A549 (cell line): ENCODE measurements around the gene CDC16. TPM values are rescaled to one million over a fixed set of nuclear protein-coding genes. Genes with fewer than 3 reads are reported as not detected.

Experiments
- ATAC-seq, 2 experiments: fragments of 200-7000 bp in 1 of 2; fragments of >200 bp in 1 of 2; cut with Nextera tagmentation in 1 of 2; cut with Tn5 transposase in 1 of 2; 3 replicates each; pipeline versions ENCODE4 v1.8.0 to v1.9.1; 2018 to 2020; ENCODE audit warnings: mild to moderate bottlenecking in 1 of 2, moderate library complexity in 1 of 2
- CTCF ChIA-PET: fragments of 300-600 bp; sonication (Branson Sonifier 250); formaldehyde crosslinking; extraction: SDS; loops from one replicate; lab custom pipeline; 2021; ENCODE audit warnings: antibody characterized with exemption, inconsistent platforms; lab: Yijun Ruan, JAX
- POLR2A ChIA-PET: fragments of 350-600 bp; formaldehyde crosslinking; extraction: SDS; loops from one replicate; lab custom pipeline; 2021; ENCODE audit warnings: antibody characterized with exemption, inconsistent platforms; lab: Yijun Ruan, JAX
- DNase-seq, 2 experiments: peaks; one replicate each; pipeline versions ENCODE4 v3.0.0 to v3.0.0-alpha.2; 2011 to 2016; ENCODE audit warnings: low read depth in 1 of 2, low spot score in 1 of 2
- FAIRE-seq: peaks from 2 replicates; lab custom pipeline; 2011; peaks lifted over from hg19 to GRCh38; lab: Jason Lieb, UNC
- H3K27ac ChIP-seq, 2 experiments: fragments of >200 bp; sonication (Bioruptor Twin); formaldehyde crosslinking; 3 replicates each; pipeline ENCODE4 v1.5.1; 2016 to 2017
- H3K4me1 ChIP-seq: fragments of >200 bp; sonication (Bioruptor Twin); formaldehyde crosslinking; 3 replicates; pipeline ENCODE4 v1.6.1; 2016
- H3K4me2 ChIP-seq: fragments of >200 bp; sonication (Bioruptor Twin); formaldehyde crosslinking; 3 replicates; pipeline ENCODE4 v1.6.1; 2016
- H3K4me3 ChIP-seq: fragments of >200 bp; sonication (Bioruptor Twin); formaldehyde crosslinking; 3 replicates; pipeline ENCODE4 v1.5.1; 2016
- H3K9me3 ChIP-seq: fragments of >200 bp; sonication (Bioruptor Twin); formaldehyde crosslinking; 3 replicates; pipeline ENCODE4 v1.6.1; 2016
- CBX8 ChIP-seq: fragments of 200-600 bp; sonication (generic); IDR thresholded peaks from 2 replicates; pipeline ENCODE4 v1.6.1; 2016
- CHD2 ChIP-seq: fragments of 150-350 bp; IDR thresholded peaks from 2 replicates; pipeline ENCODE4 v1.6.1; 2014; ENCODE audit warnings: low read length; ENCODE audit not compliant: partially characterized antibody
- EHMT2 ChIP-seq: fragments of 200-600 bp; sonication (generic); IDR thresholded peaks from 2 replicates; pipeline ENCODE4 v1.6.1; 2016; ENCODE audit warnings: antibody characterized with exemption, low read depth, mild to moderate bottlenecking, moderate library complexity
- ESRRA ChIP-seq: fragments of 150-350 bp; IDR thresholded peaks from 2 replicates; pipeline ENCODE4 v1.6.1; 2014; ENCODE audit warnings: mild to moderate bottlenecking, low read length, borderline replicate concordance
- HEYL ChIP-seq: fragments of 250-450 bp; sonication (Bioruptor Pico); IDR thresholded peaks from 2 replicates; pipeline ENCODE4 v1.8.0; 2021; ENCODE audit warnings: mild to moderate bottlenecking, moderate library complexity
- HOXA7 ChIP-seq: fragments of 250-450 bp; sonication (Bioruptor Pico); IDR thresholded peaks from 2 replicates; pipeline ENCODE4 v1.5.0; 2020; ENCODE audit warnings: mild to moderate bottlenecking, moderate library complexity
- HOXB13 ChIP-seq: fragments of 250-450 bp; sonication (Bioruptor Pico); IDR thresholded peaks from 2 replicates; pipeline ENCODE4 v1.5.0; 2020; ENCODE audit warnings: low read depth, mild to moderate bottlenecking, moderate library complexity
- JUNB ChIP-seq: fragments of >200 bp; sonication (Bioruptor Twin); formaldehyde crosslinking; IDR thresholded peaks from 2 replicates; pipeline ENCODE4 v1.6.1; 2016
- NFE2L2 ChIP-seq: fragments of 150-350 bp; conservative IDR thresholded peaks from 2 replicates; pipeline ENCODE4 v1.6.1; 2014; ENCODE audit warnings: low read length
- NPAS2 ChIP-seq: fragments of 250-450 bp; sonication (Bioruptor Pico); IDR thresholded peaks from 2 replicates; pipeline ENCODE4 v1.8.0; 2022; ENCODE audit warnings: mild to moderate bottlenecking, moderate library complexity, borderline replicate concordance
- NR3C1 ChIP-seq: fragments of >200 bp; sonication (Bioruptor Twin); formaldehyde crosslinking; IDR thresholded peaks from 3 replicates; pipeline ENCODE4 v1.6.1; 2017
- PHF8 ChIP-seq: fragments of 200-600 bp; sonication (generic); IDR thresholded peaks from 2 replicates; pipeline ENCODE4 v1.6.1; 2016; ENCODE audit warnings: low read depth, mild to moderate bottlenecking, antibody characterized with exemption, moderate library complexity, borderline replicate concordance
- POLR2AphosphoS2 ChIP-seq: conservative IDR thresholded peaks from 2 replicates; pipeline ENCODE4 v1.6.1; 2012; ENCODE audit warnings: low read length, improper control_type of control experiment, inconsistent platforms
- RAD21 ChIP-seq, 2 experiments: fragments of >200 bp in 1 of 2; sonication (Bioruptor Twin) in 1 of 2; formaldehyde crosslinking in 1 of 2; IDR thresholded peaks in 1 of 2; conservative IDR thresholded peaks in 1 of 2; 2 replicates in 1 of 2; 3 replicates in 1 of 2; pipeline ENCODE4 v1.6.1; 2012 to 2018; ENCODE audit warnings: inconsistent platforms in 1 of 2
- TFCP2L1 ChIP-seq: fragments of 250-450 bp; sonication (Bioruptor Pico); IDR thresholded peaks from 2 replicates; pipeline ENCODE4 v1.5.0; 2021; ENCODE audit warnings: mild to moderate bottlenecking
- ZNF302 ChIP-seq: fragments of 250-450 bp; sonication (Bioruptor Pico); IDR thresholded peaks from 2 replicates; pipeline ENCODE4 v1.9.0; 2021; ENCODE audit warnings: inconsistent platforms, mild to moderate bottlenecking, moderate library complexity
- WGBS: methylation state at CpG from one replicate; pipeline ENCODE4 v1.1.6; 2017; ENCODE audit errors: missing lambda C conversion rate; 5-methylcytosine and 5-hydroxymethylcytosine counted together
- polyA plus RNA-seq, 4 experiments: library from polyadenylated mRNA; depleted of rRNA in 3 of 4; stranded (reverse); fragments of >200 nt; fragmentation: RNase III in 1 of 4; extraction: RNeasy Plus Mini Kit Qiagen cat#74134 plus additional on column Dnase treatment in 1 of 4; gene quantifications; 2 replicates in 3 of 4; 3 replicates in 1 of 4; pipeline ENCODE4 v1.2.3, GENCODE V29; 2011 to 2017
- TF ChIP-seq, protein P1 (sequence below): fragments of >200 bp; sonication (Bioruptor Twin); formaldehyde crosslinking; IDR thresholded peaks from 3 replicates; pipeline ENCODE4 v1.6.1; 2016
- TF ChIP-seq, protein P2 (sequence below): fragments of 150-350 bp; IDR thresholded peaks from 2 replicates; pipeline ENCODE4 v1.6.1; 2014; ENCODE audit warnings: low read depth, mild to moderate bottlenecking, low read length

The CDC16 gene
- polyA plus RNA-seq, 2 of the 4 experiments (the other 2 are of a cell fraction), result 42.4 to 85.0 TPM

DNA sequence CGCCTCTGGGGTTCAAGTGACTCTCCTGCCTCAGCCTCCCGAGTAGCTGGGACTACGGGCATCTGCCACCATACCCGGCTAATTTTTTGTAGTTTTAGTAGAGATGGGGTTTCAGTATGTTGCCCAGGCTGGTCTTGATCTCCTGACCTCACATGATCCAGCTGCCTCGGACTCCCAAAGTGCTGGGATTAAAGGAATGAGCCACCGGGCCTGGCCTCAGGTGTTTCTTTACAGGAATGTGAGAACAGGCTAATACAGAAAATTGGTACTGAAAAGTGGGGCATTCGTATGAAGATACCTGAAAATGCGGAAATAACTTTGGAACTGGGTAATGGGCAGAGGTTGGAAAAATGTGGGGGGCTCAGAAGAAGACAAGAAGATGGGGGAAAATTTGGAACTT, 2.8 kb upstream of the CDC16 start:
- no peak for ATAC-seq
- ChIA-PET CTCF (no interaction called here), POLR2A (no interaction called here)
- TF ChIP-seq TFCP2L1 (CRISPR knock-in tag) (no peak), ESRRA (no peak), NR3C1 (no peak), NFE2L2 (no peak)
- TF ChIP-seq, protein P1, sequence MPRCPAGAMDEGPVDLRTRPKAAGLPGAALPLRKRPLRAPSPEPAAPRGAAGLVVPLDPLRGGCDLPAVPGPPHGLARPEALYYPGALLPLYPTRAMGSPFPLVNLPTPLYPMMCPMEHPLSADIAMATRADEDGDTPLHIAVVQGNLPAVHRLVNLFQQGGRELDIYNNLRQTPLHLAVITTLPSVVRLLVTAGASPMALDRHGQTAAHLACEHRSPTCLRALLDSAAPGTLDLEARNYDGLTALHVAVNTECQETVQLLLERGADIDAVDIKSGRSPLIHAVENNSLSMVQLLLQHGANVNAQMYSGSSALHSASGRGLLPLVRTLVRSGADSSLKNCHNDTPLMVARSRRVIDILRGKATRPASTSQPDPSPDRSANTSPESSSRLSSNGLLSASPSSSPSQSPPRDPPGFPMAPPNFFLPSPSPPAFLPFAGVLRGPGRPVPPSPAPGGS, result no peak
- H3K27ac ChIP-seq, result no peak overlapping the region
- no peak overlapping the region for H3K4me2 ChIP-seq
- no peak for DNase-seq
- H3K4me3 ChIP-seq, result no peak overlapping the region
- no peaks in the 10 kb centered on the region for H3K9me3 ChIP-seq
- H3K4me1 ChIP-seq, result peaks cover 7% of the 10 kb centered on the region; the same call in 1 of the 3 replicates
- FAIRE-seq, result no peak
- WGBS, result 46% methylated on average over 8 of the region's 8 CpGs

DNA sequence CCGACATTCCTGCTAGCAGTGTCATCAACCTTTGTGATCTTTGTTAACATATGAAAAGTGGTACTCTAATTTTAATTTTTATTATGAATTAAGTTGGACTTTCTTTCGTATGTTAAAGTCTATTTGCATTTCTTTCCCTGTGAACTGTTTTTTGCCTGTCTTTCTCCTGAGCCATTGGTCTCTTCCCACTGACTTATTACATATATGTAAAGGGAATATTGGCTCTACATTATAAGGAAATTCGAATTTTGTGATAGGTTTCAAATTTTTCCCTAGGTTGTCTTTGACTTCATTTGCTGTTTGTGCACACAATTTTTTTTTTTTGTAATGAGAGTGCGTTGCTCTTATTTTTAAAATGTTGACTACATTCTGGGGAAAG, 442 bp upstream of the CDC16 start:
- 51% methylated on average over 4 of the region's 4 CpGs for WGBS
- TF ChIP-seq PHF8 (no peak), HOXB13 (CRISPR knock-in tag) (no peak), ZNF302 (CRISPR knock-in tag) (no peak), JUNB (no peak), POLR2AphosphoS2 (no peak), RAD21 (conservative IDR thresholded peaks at IDR 0.05 in 1 of 2, IDR thresholded peaks at IDR 0.05 in 1 of 2) (no peak), NPAS2 (no peak), HEYL (CRISPR knock-in tag) (no peak), HOXA7 (no peak), CBX8 (no peak), ESRRA (no peak)
- TF ChIP-seq, protein P1, result no peak
- TF ChIP-seq, protein P2, sequence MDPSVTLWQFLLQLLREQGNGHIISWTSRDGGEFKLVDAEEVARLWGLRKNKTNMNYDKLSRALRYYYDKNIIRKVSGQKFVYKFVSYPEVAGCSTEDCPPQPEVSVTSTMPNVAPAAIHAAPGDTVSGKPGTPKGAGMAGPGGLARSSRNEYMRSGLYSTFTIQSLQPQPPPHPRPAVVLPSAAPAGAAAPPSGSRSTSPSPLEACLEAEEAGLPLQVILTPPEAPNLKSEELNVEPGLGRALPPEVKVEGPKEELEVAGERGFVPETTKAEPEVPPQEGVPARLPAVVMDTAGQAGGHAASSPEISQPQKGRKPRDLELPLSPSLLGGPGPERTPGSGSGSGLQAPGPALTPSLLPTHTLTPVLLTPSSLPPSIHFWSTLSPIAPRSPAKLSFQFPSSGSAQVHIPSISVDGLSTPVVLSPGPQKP, result no peak
- POLR2A ChIA-PET, result no interaction called here

DNA sequence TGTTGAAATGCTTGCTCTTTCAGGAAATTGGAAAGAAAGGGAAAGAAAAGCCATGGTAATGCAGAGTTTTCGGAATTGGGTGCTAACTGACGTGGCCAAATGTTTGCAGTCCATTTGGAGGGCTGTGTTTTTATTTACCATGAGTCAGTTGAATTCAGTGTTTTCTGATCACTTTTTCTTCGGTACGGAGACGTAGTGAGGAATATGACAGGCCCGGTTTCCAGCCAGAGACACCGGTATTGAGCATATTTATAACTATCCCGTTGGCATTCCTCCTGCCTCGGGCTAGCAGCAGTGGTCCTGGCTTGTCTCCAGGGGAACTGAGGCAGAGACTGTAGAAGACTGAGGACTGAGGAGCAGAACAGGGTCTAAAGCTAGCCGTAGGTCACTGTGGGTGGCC, 1.0 kb downstream of the CDC16 start:
- FAIRE-seq, result no peak
- H3K9me3 ChIP-seq, result no peaks in the 10 kb centered on the region
- POLR2A ChIA-PET, result no interaction called here
- TF ChIP-seq CHD2 (no peak), NPAS2 (no peak), EHMT2 (no peak)
- TF ChIP-seq, all 56 proteins: peak for 0
- DNase-seq (no peak), ATAC-seq (no peak)
- CTCF ChIA-PET, result interaction anchor here (1.6 to 2.4 kb wide), 2 partner anchors 10 to 12 kb away, joined by 4 to 7 read pairs; no protein-coding TSS in a partner anchor
- peak overlapping the region; percentile 94 to 97 for H3K27ac ChIP-seq
- H3K4me3 ChIP-seq, result peak overlapping the region; percentile 83
- H3K4me1 ChIP-seq, result peaks cover 5% of the 10 kb centered on the region; the same call in 1 of the 3 replicates
- peak overlapping the region; percentile 98 for H3K4me2 ChIP-seq
- WGBS, result 5% methylated on average over 10 of the region's 10 CpGs

More for the DNA sequence above, 442 bp upstream of the CDC16 start:
- ATAC-seq (no peak), DNase-seq (no peak), FAIRE-seq (no peak)
- Histone ChIP-seq H3K4me3 (peak overlapping the region; percentile 83; the same call in 2 of the 3 replicates), H3K4me1 (peaks cover 5% of the 10 kb centered on the region; the same call in 1 of the 3 replicates), H3K27ac (peak overlapping the region; percentile 94 to 97), H3K9me3 (no peaks in the 10 kb centered on the region), H3K4me2 (peak overlapping the region; percentile 98)
- CTCF ChIA-PET, result no interaction called here
